ENCODE data around the gene ASB7.

GRCh38 chr15:100642213-100642949 is 40.0 kb downstream of the ASB7 start:
- TF ChIP-seq FOXA1 (IDR thresholded peaks at IDR 0.05): no peak
- no peak for TF ChIP-seq NFRKB (IDR thresholded peaks at IDR 0.05)
- no peak for TF ChIP-seq ELF4 (IDR thresholded peaks at IDR 0.05)
- TF ChIP-seq SUZ12 (IDR thresholded peaks at IDR 0.05): no peak
